C1 segment of cervical spinal cord (tissue), 14 donors: ENCODE measurements around the gene TXNRD3.

Experiments
- DNase-seq, 14 donors: peaks; one replicate each; lab custom pipeline; 2025; lab: John Stamatoyannopoulos, UW

Gene TXNRD3

GRCh38 chr3:126672340-126672739 is 17.4 kb upstream of the TXNRD3 start:
- no peak for DNase-seq

GRCh38 chr3:126671521-126671920 is 16.6 kb upstream of the TXNRD3 start:
- DNase-seq = no peak

- no peak for DNase-seq
Observed at GRCh38 chr3:126668450-126669401, 13.8 kb upstream of the TXNRD3 start.

GRCh38 chr3:126667631-126668449 is 12.9 kb upstream of the TXNRD3 start:
- DNase-seq = no peak

- no peak for DNase-seq
Observed at GRCh38 chr3:126666658-126667528, 12.0 kb upstream of the TXNRD3 start.

- no peak for DNase-seq
Observed at GRCh38 chr3:126665959-126666657, 11.2 kb upstream of the TXNRD3 start.

- DNase-seq = no peak
Observed at GRCh38 chr3:126665221-126665936, 10.5 kb upstream of the TXNRD3 start.

GRCh38 chr3:126664591-126665214 is 9.8 kb upstream of the TXNRD3 start:
- peak in 3 of 14 donors; percentile 8 to 72 (median 33) for DNase-seq

- DNase-seq = no peak
Observed at GRCh38 chr3:126663750-126664149, 8.8 kb upstream of the TXNRD3 start.

- no peak for DNase-seq
Observed at GRCh38 chr3:126663257-126663656, 8.3 kb upstream of the TXNRD3 start.

- DNase-seq = no peak
Observed at GRCh38 chr3:126661532-126662364, 6.8 kb upstream of the TXNRD3 start.

GRCh38 chr3:126659915-126660886 is 5.3 kb upstream of the TXNRD3 start:
- DNase-seq = no peak

- DNase-seq = no peak
Observed at GRCh38 chr3:126658584-126658983, 3.7 kb upstream of the TXNRD3 start.

- no peak for DNase-seq
Observed at GRCh38 chr3:126657901-126658300, 3.0 kb upstream of the TXNRD3 start.

GRCh38 chr3:126656371-126657134 is 1.6 kb upstream of the TXNRD3 start:
- DNase-seq = no peak

- no peak for DNase-seq
Observed at GRCh38 chr3:126655887-126656286, 963 bp upstream of the TXNRD3 start.

- DNase-seq = no peak
Observed at GRCh38 chr3:126649556-126650092, 5.3 kb downstream of the TXNRD3 start.
